GM19467 (cell line): ENCODE results near the gene GNAZ.
A peak's percentile ranks its signal among the peaks of the same experiment; 100 is the strongest.
"Not testable (repeated sequence)": the region's sequence is repeated elsewhere in the genome, so short reads cannot be mapped to it uniquely, and the experiment has no call there.

Experiments used
- ATAC-seq: cut with Tn5 transposase; IDR thresholded peaks from one replicate; pipeline ENCODE4 v1.9.1; 2021; ENCODE audit warnings: mild to moderate bottlenecking, moderate library complexity; ENCODE audit not compliant: unreplicated experiment

GNAZ gene

DNA sequence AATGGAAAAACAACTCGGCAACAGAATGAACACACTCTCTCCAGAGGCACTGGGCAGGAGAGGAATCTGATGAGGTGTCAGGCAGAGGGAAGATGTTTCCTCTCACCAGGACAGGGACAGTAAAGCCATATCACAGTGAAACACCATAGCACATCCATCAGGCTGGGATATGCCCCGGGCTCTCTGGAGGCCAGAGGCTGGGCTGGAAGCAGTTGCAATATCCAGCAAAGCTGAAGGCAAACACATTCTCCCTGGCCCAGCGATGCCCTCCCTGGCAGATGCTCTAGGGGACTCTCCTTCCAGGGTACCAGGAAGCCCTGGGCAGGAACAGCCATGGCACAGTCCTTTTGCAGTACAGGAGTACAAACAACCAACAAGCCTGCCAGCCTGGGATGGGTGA is 60.4 kb downstream of the GNAZ start:
- no peak for ATAC-seq

DNA sequence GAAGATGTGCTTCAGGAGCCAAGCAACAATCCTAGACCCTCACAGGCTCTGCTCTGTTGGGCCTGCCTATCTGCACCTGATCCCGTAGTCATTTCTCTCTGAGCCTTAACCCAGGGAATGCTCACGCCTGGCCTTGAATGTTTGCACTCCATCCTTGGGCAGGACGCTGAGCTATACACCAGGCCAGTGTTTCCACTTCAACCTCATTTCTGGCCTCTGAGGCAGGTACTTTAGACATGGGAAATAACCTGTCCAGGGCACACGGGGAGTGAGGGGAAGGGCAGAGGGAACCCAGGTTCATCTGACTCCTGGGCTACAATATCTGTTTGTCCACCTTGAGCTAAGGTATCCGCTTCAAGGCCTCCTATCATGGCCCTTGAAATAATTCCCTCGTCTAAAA is 61.6 kb downstream of the GNAZ start:
- ATAC-seq = no peak

DNA sequence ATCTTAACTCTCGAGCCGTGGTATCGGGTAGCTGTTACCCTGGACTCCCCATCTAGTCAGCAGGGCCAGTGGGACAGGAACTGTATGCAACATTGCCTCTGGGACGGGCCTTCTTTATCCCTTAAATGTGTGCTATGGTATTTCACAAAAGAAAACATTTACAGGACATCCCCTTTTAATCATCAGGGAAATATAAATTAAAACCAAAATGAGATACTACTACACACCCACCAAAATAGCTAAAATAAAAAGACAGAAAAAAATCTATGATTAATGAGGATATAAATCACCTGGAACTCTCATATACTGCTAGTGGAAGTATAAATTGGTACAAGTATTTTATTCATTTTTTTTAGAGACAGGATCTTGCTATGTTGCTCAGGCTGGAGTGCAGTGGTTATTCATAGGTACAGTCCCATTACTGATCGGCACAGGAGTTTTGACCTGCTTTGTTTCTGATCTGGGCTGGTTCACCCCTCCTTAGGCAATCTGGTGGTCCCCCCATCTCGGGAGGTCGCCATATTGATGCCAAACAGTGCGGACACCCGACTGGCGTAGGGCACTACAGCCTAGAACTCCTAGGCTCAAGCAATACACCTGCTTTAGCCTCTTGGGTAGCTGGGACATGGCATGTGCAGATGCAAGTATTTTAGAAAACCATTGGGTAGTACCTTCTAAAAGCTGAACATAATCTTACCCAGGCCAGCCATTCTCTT is 62.2 kb downstream of the GNAZ start:
- ATAC-seq = no peak

DNA sequence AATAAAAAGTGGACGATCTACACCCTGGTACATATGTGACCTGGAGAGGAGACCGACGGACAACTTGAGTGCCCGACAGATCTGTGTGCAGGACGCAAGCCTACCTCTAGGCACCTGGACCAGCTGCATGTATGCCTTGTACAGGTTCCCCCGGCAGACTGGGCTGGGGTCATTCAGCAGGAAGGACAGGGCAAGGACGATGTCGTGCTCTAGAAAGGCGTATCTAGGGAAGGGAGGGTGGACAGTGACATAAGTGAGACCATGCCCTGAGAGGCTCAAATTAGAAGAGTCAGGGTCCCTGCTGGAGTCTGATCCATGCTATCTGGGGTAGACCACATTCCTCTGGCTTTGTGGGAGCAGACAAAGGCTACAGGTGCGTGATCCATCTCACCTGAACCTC is 63.6 kb downstream of the GNAZ start:
- ATAC-seq = no peak

DNA sequence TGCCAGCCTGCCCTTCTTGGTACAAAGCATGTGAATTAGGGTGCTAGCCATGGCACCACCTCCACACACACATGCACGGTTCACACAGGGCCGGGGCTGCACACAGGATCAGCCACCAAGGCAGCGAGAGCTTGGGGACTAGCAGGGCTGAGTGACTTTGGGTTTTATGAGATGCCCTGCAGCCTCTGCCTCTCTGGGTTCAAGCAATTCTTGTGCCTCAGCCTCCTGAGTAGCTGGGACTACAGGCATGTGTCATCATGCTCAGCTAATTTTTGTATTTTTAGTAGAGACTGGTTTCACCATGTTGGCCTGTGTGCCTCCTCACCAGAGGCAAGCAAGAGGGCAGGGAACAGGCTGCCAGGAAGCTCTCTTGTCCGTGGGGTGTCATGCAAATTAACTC is 66.7 kb downstream of the GNAZ start:
- ATAC-seq = not testable (repeated sequence)

DNA sequence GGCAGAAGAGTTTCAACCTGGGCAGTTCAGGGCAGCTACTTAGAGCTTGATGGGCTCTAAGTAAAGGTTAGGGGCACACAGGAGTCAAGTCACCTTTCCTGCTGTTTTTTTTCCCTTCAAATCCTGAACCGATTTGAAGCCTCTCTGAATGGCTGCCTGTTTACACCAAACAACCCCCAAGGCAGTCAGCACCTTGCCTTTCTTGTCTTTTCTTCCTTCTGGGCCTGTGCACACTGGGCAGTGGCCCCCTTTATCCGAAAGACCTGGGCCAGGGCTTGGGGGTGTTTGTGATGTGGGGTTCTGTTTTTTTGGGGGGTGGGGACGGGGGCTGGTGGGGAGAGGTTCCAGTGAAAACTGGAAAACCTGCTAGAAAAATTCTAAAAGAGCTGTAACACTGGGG is 67.1 kb downstream of the GNAZ start:
- ATAC-seq = no peak

DNA sequence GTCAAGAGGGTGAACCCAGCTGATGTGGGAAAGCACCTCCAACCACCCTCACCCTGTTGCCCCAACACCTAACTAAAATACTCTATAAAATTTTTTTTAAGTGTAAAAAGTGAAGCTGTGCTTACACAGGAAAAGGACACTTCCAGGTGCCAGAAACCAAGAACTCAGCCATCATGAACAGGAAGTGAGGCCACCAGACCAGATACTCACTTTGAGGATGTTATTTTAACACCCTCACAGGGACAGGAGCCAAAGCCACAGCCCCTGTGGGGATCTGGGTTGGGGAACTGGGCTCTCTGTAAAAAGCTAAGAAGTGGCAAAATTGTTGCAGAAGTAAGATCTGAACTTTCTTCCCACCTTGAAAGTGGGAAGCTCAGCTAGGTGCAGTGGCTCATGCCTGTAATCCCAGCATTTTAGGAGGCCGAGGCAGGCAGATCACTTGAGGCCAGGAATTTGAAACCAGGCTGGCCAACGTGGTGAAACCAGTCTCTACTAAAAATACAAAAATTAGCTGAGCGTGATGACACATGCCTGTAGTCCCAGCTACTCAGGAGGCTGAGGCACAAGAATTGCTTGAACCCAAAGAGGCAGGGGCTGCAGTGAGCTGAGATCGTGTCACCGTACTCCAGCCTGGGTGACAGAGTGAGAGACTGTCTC is 67.7 kb downstream of the GNAZ start:
- peak; percentile 33 for ATAC-seq

DNA sequence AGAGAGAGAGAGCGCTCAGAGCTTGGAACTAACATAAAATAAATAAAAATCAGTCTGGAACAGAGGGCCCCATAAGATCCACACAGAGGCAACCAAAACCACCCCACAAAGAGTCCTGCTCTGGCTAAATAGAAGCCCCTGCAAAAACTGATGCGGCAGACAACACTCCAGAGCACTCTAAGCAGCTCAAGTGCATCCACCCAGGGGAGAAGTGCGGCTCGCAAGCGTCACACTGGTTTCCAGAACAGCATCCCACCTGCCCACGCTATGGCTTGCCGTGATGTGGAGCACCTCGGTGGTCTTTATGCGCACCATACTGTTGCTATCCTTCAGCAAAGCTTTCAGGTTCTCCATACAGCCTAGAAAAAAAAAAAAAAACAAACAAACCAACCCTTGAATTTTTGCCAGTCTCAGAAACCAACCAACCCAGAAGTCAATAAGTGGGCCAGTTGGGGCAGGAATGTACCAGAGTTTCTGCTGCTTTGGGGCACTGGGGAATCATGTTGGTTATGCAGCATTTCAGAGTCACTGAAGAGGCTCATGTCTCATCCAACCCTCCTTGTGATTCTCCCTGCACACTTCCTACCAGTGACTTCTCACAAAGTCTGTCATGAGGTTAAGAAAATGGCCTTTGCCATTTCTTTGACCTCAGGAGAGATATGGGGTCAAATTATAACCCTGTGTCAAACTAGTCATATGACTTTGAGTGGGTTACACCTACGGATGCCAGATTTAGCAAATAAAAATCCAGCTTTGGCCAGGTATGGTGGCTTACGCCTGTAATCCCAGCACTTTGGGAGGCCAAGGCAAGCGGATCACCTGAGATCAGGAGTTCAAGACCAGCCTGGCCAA is 68.5 kb downstream of the GNAZ start:
- ATAC-seq = no peak

DNA sequence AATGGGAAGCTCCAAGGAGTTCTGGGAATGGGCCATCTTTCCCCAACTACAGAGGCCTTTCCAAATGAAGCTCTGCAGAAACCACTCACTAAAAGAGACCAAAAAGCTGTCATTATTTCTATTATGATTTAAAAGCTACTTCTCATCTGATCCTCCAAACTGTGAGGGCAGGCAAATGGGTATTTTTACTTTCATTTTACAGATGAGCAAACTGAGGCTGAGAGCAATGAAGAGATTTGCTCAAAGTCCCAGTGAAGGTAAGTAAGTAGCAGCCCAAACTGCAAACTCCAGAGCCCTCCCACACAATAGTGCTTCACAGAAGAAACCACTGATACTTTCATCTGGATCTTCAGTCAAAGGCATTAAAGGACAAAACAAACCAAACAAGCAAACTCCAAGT is 70.1 kb downstream of the GNAZ start:
- ATAC-seq = no peak

DNA sequence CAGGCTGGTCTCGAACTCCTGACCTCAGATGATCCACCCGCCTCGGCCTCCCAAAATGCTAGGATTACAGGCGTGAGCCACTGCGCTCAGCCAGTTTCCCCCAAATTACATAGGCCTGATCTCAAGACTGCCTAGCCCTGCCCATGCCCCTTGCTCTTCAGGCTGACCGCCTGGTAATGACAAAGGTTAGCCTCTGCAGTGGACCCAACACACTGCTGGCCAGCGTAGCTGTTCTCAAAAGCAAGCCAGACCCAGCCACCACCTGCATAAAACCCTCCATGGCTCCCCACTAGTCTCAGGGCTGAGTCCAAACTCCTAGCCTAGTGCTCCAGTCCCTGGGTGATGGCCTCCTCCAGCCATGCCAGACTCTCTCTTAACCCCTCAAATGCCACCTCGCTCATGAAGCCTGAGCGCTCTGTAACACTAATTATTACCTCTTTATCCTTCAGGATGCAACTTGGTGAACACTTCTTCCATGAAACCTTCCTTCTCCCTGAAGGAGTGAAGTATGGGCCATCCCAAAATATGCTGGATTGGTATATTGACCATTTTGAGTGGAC is 72.3 kb downstream of the GNAZ start:
- ATAC-seq = no peak

DNA sequence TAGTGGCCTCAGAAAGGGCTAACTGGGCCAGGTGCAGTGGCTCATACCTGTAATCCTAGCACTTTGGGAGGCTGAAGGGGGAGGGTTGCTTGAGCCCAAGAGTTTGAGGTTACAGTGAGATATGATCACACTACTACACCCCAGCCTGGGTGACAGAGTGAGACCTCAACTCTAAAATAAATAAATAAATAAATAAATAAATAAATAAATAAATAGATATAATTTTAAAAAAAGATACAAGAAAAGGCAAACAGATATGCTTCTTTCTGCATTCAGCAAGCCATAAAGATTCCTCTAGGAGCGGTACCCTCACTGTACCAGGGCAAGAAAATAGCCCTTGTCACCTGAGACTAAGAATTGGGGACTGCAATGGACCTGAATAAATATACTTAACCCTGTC is 72.8 kb downstream of the GNAZ start:
- ATAC-seq = no peak

DNA sequence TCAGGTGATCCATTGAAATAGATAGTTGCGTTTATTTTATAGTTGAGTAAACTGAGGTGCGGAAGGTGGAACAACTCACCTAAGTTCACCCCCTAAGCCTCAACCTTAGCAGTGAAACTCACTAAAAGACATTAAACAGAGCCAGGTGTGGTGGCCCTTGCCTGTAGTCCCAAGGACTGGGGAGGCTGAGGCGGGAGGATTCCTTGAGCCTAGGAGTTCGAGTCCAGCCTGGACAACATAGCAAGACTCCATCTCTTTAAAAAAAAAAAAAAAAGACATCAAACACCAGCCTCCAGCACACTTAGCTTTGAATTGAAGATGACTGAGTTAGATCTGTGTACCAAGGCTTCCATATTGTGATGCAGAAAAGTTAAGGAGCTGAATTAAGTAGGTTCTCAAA is 74.1 kb downstream of the GNAZ start:
- ATAC-seq = no peak

DNA sequence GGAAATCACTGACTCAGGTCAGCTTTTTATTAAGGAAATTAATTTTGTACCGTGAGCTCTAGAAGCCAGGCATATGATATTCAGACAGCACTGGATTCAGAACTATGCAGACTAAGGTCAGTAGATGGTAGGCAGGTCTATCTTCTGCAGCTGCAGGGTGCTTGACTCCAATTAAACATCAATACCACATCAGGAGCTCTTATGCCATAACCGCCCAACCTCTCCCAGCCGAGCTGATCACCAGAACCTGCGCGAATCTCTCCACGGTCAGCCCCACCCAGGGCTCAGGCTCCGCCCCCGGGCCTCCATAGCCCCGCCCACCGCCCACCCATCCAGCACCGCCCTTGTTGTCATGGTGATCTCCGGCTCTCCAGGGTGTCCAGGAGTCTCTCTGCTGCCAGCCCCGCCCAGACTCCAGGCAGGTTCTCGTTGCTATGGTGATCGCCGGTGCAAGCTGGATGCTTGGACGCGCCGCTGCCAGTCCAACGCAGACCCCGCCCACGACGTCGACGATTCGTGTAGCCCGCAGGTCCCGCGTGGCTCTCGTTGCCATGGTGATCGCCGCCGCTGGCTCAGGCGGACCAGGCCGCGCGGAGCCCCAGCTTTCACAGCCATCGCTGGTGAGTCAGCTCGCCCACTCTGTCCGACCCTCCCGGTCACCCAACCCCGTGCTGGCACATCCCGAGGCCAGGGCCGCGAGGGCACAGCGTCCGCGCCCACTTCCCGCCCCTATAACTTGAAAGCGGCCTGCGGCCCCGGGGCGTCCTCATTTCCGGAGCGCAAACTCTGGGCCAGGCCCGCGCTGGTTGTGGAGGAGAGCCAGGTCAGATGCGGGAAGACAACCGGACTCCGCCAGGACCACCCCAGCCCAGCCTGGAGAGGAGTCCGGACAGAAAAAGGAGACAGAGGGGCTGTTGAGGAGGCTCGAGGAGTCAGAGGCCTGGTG is 74.9 kb downstream of the GNAZ start, which contains the start of gene RAB36:
TSS of gene RAB36 (plus strand) at position 546 of the 946 bp plus-strand sequence. CDS start 1,140 bp downstream, outside the sequence.
- ATAC-seq = no peak

DNA sequence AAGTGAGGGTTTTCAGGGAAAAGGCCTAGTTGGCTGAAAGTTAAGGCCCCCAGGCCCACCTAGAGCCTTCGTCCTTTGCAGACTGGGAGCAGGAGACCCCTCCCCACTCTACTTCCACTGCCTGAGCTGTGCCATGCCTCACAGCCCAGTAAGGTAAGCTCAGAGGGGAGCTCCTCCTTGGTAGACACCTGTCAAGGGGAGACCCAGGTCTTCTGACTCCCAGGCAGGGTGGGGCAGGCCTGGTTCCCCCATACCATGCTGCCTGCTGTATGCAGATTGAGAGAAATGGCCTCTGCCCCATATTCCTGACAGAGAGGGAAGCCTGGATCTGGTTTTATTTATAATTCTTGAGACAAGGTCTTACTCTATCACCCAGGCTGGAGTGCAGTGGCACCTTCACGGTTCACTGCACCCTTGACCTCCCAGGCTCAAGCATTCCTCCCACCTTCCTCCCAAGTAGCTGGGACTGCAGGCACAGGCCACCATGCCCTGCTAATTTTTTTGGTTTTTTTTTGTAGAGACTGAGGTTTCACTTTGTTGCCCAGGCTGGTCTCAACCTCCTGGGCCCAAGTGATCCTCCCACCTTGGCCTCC is 75.7 kb downstream of the GNAZ start:
- no peak for ATAC-seq

DNA sequence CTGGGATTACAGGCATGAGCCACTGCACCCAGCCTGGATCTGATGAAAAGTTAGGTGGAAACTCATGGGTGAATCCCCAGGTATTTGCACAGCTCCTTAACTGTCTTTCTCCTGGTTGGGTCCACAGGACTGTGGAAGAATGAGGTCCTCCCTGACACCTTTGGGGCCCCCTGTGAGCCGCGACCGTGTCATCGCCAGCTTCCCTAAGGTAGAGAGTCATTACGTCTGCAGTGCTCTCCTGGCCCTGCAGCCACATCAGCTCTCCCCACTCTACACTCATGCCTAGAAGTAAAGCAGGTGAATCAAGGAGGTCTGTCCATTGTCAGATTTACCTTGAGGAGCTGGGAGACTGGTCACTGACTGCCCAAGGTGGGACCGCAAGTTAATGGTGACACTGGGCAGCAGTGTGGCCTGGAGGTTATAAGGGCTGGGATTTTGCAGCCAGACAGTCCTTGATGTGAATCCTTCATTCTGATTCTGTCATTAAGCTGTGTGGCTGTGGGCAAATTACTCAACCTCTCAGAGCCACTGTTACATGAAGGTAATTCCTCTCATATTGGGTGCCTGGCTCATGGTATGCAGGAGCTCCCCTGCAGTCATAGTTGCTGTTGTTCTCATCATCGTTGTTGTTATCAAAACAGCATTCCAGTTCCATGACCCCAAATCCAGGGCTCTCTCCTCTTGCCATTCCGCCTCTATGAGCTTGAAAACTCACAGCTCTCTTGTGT is 76.3 kb downstream of the GNAZ start:
- ATAC-seq = no peak

DNA sequence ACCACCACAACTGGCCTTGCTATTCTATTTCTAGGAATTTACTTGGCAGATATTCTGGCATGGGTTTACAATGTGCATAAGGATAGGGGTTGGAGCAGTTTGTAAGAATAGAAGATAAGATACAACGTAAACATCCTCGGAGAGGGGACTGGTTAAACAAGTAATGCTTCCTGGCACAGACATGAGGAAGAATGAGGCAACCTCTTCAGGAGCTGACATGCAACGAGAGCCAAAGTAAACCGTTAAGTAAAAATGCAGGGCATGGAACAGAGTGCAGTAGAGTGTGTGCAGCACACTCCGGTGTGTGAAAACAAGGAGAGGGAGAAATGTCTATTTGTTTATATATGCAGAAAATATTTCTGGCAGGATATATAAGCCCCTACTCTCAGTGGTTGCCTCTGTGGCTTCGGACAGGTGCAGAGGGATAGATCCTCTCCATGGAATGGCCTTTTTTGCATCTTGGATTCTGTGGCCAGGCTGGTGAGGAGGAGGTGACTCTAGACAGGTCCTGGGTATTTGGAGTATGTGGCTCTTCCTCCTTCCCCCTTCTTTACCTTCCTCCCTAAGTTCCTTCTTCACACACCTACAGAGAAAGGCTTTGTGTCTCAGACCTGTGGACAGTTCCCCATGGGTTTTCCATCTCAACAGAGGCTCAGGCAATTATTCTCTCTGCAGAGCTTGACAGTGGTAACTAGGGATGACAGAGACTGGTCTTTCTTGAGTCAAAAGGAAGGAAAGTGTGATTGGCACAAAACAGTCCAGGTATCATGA is 77.5 kb downstream of the GNAZ start:
- ATAC-seq = no peak

DNA sequence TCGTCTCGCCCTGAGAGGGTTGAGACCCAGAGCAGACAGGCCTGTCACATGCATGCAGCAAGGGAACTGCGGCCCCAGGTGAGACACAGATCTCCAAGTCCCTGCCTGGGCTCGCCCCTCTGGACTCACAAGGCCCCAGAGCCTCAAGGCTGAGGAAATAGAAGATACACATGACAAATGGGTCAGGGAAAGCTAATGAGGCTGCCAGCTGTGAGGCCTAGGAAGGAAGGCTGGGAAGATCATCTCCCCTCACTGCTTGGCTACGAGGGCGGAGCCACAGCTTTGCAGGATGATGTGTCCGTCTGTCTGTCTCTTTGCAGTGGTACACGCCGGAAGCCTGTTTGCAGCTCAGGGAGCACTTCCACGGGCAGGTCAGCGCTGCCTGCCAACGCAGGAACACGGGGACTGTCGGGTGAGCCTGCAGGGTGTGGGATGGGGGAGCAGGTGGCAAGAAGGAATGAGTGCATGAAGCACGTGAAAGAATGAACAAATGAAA is 79.5 kb downstream of the GNAZ start:
- ATAC-seq = no peak

DNA sequence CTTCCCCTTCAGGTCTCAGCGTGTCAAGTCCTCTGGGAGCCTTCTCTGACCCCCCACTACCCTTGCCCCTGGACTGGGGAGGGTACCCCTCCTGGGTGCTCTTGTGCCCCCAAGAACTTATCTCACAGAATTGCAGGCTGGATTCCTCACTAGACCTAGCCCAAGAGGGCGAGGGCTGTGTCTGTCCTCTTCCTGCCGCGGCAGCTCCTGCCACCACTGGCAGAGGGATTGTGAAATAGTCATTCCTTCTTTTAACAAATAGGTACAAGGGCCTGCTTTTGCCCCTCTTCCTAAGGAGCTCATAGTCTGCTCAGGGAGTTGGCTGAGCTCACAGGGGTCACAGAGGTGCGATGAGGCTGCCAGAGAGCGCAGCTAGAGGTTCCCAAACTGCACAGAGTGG is 80.4 kb downstream of the GNAZ start:
- ATAC-seq = no peak
